Measurements from ENCODE around the gene PRG3. TPM values are rescaled to one million over a fixed set of nuclear protein-coding genes. Genes with fewer than 3 reads are reported as not detected.

PRG3 gene
- total RNA-seq, 2 experiments from 2014 or later: not detected

- Mint-ChIP-seq H3K4me3 (no peak overlapping the region), H3K36me3 (ENCODE audit: low read depth) (no peaks in the 10 kb centered on the region), H3K9me3 (no peaks in the 10 kb centered on the region), H3K27ac (no peak overlapping the region), H3K4me1 (ENCODE audit: low read depth) (no peaks in the 10 kb centered on the region), H3K27me3 (peaks cover 4% of the 10 kb centered on the region)
- no peaks in the 10 kb centered on the region for H3K27me3 ChIP-seq (ENCODE audit: control insufficient read depth in 1 of 2, insufficient read depth in 2 of 2, low read length in 2 of 2)
- POLR2A ChIA-PET: no interaction called here
- no peaks in the 10 kb centered on the region for H3K4me1 ChIP-seq (ENCODE audit: insufficient read depth, low read length)
- no peak for DNase-seq
- no peak overlapping the region for H3K27ac ChIP-seq (ENCODE audit: low read depth in 1 of 2, low read length in 2 of 2)
- intact Hi-C loops (cut with DNase I, micrococcal nuclease): no loop called here
- no peaks in the 10 kb centered on the region for H3K36me3 ChIP-seq (ENCODE audit: insufficient read depth, low read length)
- H3K9me3 ChIP-seq (ENCODE audit: control insufficient read depth in 1 of 2, insufficient read depth in 1 of 2, low read length in 2 of 2): no peaks in the 10 kb centered on the region
- CTCF ChIA-PET: no interaction called here
- TF ChIP-seq CTCF (IDR thresholded peaks at IDR 0.05): no peak
- ATAC-seq (ENCODE audit: poor library complexity): no peak
- no peak overlapping the region for H3K4me3 ChIP-seq (ENCODE audit: low read length)
These were observed 10.0 kb downstream of the PRG3 start for GRCh38 chr11:57370941-57371340.

GRCh38 chr11:57370251-57370650 lies 10.7 kb downstream of the PRG3 start:
- ChIA-PET CTCF (no interaction called here), POLR2A (no interaction called here)
- H3K9me3 ChIP-seq (ENCODE audit: control insufficient read depth in 1 of 2, insufficient read depth in 1 of 2, low read length in 2 of 2): no peaks in the 10 kb centered on the region
- Mint-ChIP-seq H3K4me1 (ENCODE audit: low read depth) (no peaks in the 10 kb centered on the region), H3K9me3 (no peaks in the 10 kb centered on the region), H3K4me3 (no peak overlapping the region), H3K27ac (no peak overlapping the region), H3K27me3 (peaks cover 4% of the 10 kb centered on the region), H3K36me3 (ENCODE audit: low read depth) (no peaks in the 10 kb centered on the region)
- no peak overlapping the region for H3K27ac ChIP-seq (ENCODE audit: low read depth in 1 of 2, low read length in 2 of 2)
- no peaks in the 10 kb centered on the region for H3K27me3 ChIP-seq (ENCODE audit: control insufficient read depth in 1 of 2, insufficient read depth in 2 of 2, low read length in 2 of 2)
- DNase-seq: no peak
- no peaks in the 10 kb centered on the region for H3K36me3 ChIP-seq (ENCODE audit: insufficient read depth, low read length)
- ATAC-seq (ENCODE audit: poor library complexity): no peak
- intact Hi-C loops (cut with DNase I, micrococcal nuclease): no loop called here
- no peak overlapping the region for H3K4me3 ChIP-seq (ENCODE audit: low read length)
- TF ChIP-seq CTCF (IDR thresholded peaks at IDR 0.05): no peak
- no peaks in the 10 kb centered on the region for H3K4me1 ChIP-seq (ENCODE audit: insufficient read depth, low read length)

GRCh38 chr11:57368845-57369232 lies 12.1 kb downstream of the PRG3 start:
- Mint-ChIP-seq H3K4me1 (ENCODE audit: low read depth) (no peaks in the 10 kb centered on the region), H3K27ac (no peak overlapping the region), H3K9me3 (no peaks in the 10 kb centered on the region), H3K27me3 (peaks cover 4% of the 10 kb centered on the region), H3K36me3 (ENCODE audit: low read depth) (no peaks in the 10 kb centered on the region), H3K4me3 (no peak overlapping the region)
- intact Hi-C loops (cut with DNase I, micrococcal nuclease): no loop called here
- no peak for DNase-seq
- Histone ChIP-seq H3K4me3 (ENCODE audit: low read length) (no peak overlapping the region), H3K4me1 (ENCODE audit: insufficient read depth, low read length) (no peaks in the 10 kb centered on the region), H3K36me3 (ENCODE audit: insufficient read depth, low read length) (no peaks in the 10 kb centered on the region), H3K27ac (ENCODE audit: low read depth in 1 of 2, low read length in 2 of 2) (no peak overlapping the region), H3K9me3 (ENCODE audit: control insufficient read depth in 1 of 2, insufficient read depth in 1 of 2, low read length in 2 of 2) (no peaks in the 10 kb centered on the region), H3K27me3 (ENCODE audit: control insufficient read depth in 1 of 2, insufficient read depth in 2 of 2, low read length in 2 of 2) (no peaks in the 10 kb centered on the region)
- POLR2A ChIA-PET: no interaction called here
- ATAC-seq (ENCODE audit: poor library complexity): no peak
- no peak for TF ChIP-seq CTCF (IDR thresholded peaks at IDR 0.05)
- CTCF ChIA-PET: no interaction called here
